Measurements from ENCODE around the gene CEP83.

Gene CEP83

GRCh38 chr12:94372461-94372860, 87.2 kb downstream of the CEP83 start:
- Histone ChIP-seq H3K4me1 (ENCODE audit: control insufficient read depth, low read length) (no peaks in the 10 kb centered on the region), H3K9me3 (ENCODE audit: control insufficient read depth, insufficient read depth, low read length) (no peaks in the 10 kb centered on the region), H3K79me2 (ENCODE audit: control insufficient read depth, low read length) (no peaks in the 10 kb centered on the region), H3K4me2 (ENCODE audit: low read length) (no peak overlapping the region), H3K27me3 (ENCODE audit: control insufficient read depth, low read length) (no peaks in the 10 kb centered on the region), H3K36me3 (ENCODE audit: control insufficient read depth, low read length) (peaks cover 13% of the 10 kb centered on the region), H3F3A (ENCODE audit: control insufficient read depth, insufficient read depth) (no peaks in the 10 kb centered on the region), H3K4me3 (ENCODE audit: low read length) (no peak overlapping the region), H3K27ac (ENCODE audit: low read depth, low read length) (no peak overlapping the region), H4K20me1 (ENCODE audit: control insufficient read depth, insufficient read depth, low read depth, low read length) (no peaks in the 10 kb centered on the region), H3K9me2 (replicated peaks; ENCODE audit: control insufficient read depth, low read length) (no peaks in the 10 kb centered on the region)
- TF ChIP-seq CTCF (IDR thresholded peaks at IDR 0.05; ENCODE audit: low read depth, low read length, poor library complexity, severe bottlenecking) (no peak), EZH2phosphoT487 (IDR thresholded peaks at IDR 0.05; ENCODE audit: borderline replicate concordance, low read length) (no peak)

GRCh38 chr12:94362653-94363052, 97.0 kb downstream of the CEP83 start:
- peaks cover 24% of the 10 kb centered on the region for H3K36me3 ChIP-seq (ENCODE audit: control insufficient read depth, low read length)

GRCh38 chr12:94359761-94360160, 99.9 kb downstream of the CEP83 start:
- H4K20me1 ChIP-seq (ENCODE audit: control insufficient read depth, insufficient read depth, low read depth, low read length) = no peaks in the 10 kb centered on the region
- H3K4me1 ChIP-seq (ENCODE audit: control insufficient read depth, low read length) = peaks cover 6% of the 10 kb centered on the region; the same call in 1 of the 2 replicates
- no peak overlapping the region for H3K4me2 ChIP-seq (ENCODE audit: low read length)
- no peaks in the 10 kb centered on the region for H3K79me2 ChIP-seq (ENCODE audit: control insufficient read depth, low read length)
- H3F3A ChIP-seq (ENCODE audit: control insufficient read depth, insufficient read depth) = no peaks in the 10 kb centered on the region
- no peaks in the 10 kb centered on the region for H3K9me2 ChIP-seq (replicated peaks; ENCODE audit: control insufficient read depth, low read length)
- peaks cover 4% of the 10 kb centered on the region; the same call in 1 of the 2 replicates for H3K9me3 ChIP-seq (ENCODE audit: control insufficient read depth, insufficient read depth, low read length)
- no peak for TF ChIP-seq CTCF (IDR thresholded peaks at IDR 0.05; ENCODE audit: low read depth, low read length, poor library complexity, severe bottlenecking)
- no peak for TF ChIP-seq EZH2phosphoT487 (IDR thresholded peaks at IDR 0.05; ENCODE audit: borderline replicate concordance, low read length)
- no peaks in the 10 kb centered on the region for H3K27me3 ChIP-seq (ENCODE audit: control insufficient read depth, low read length)
- H3K4me3 ChIP-seq (ENCODE audit: low read length) = no peak overlapping the region
- H3K36me3 ChIP-seq (ENCODE audit: control insufficient read depth, low read length) = peaks cover 16% of the 10 kb centered on the region
- H3K27ac ChIP-seq (ENCODE audit: low read depth, low read length) = no peak overlapping the region

More at GRCh38 chr12:94362653-94363052, 97.0 kb downstream of the CEP83 start:
- Histone ChIP-seq H3K9me2 (replicated peaks; ENCODE audit: control insufficient read depth, low read length) (no peaks in the 10 kb centered on the region), H3K9me3 (ENCODE audit: control insufficient read depth, insufficient read depth, low read length) (peaks cover 4% of the 10 kb centered on the region; the same call in 1 of the 2 replicates), H3K27ac (ENCODE audit: low read depth, low read length) (no peak overlapping the region), H3F3A (ENCODE audit: control insufficient read depth, insufficient read depth) (no peaks in the 10 kb centered on the region; the same call in 1 of the 2 replicates), H3K27me3 (ENCODE audit: control insufficient read depth, low read length) (no peaks in the 10 kb centered on the region), H3K4me3 (ENCODE audit: low read length) (no peak overlapping the region), H3K4me2 (ENCODE audit: low read length) (no peak overlapping the region), H3K79me2 (ENCODE audit: control insufficient read depth, low read length) (no peaks in the 10 kb centered on the region), H4K20me1 (ENCODE audit: control insufficient read depth, insufficient read depth, low read depth, low read length) (no peaks in the 10 kb centered on the region), H3K4me1 (ENCODE audit: control insufficient read depth, low read length) (no peaks in the 10 kb centered on the region)
- TF ChIP-seq EZH2phosphoT487 (IDR thresholded peaks at IDR 0.05; ENCODE audit: borderline replicate concordance, low read length) (no peak), CTCF (IDR thresholded peaks at IDR 0.05; ENCODE audit: low read depth, low read length, poor library complexity, severe bottlenecking) (no peak)
